ENCODE results near the gene CDK5RAP2.

DNA sequence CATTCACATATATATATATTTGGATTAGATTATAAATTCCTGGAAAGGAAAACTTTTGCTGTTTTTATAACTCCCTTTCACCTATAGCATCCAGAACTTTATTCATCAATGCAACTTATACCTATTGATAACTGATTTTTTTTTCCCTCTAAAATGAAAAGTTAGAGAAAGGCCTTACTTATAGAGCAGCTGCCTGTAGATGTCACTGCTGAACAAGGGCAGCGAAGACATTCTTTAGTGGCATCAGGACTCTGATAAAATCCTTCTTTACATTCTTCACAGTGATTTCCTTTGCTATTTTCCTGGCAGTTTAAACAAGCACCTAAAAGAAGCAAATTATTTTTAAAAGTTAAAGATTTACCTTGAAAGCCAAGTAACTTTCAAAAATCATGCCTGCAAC is 32.3 kb upstream of the CDK5RAP2 start:
- TF ChIP-seq, protein P1, sequence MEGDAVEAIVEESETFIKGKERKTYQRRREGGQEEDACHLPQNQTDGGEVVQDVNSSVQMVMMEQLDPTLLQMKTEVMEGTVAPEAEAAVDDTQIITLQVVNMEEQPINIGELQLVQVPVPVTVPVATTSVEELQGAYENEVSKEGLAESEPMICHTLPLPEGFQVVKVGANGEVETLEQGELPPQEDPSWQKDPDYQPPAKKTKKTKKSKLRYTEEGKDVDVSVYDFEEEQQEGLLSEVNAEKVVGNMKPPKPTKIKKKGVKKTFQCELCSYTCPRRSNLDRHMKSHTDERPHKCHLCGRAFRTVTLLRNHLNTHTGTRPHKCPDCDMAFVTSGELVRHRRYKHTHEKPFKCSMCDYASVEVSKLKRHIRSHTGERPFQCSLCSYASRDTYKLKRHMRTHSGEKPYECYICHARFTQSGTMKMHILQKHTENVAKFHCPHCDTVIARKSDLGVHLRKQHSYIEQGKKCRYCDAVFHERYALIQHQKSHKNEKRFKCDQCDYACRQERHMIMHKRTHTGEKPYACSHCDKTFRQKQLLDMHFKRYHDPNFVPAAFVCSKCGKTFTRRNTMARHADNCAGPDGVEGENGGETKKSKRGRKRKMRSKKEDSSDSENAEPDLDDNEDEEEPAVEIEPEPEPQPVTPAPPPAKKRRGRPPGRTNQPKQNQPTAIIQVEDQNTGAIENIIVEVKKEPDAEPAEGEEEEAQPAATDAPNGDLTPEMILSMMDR (IDR thresholded peaks at IDR 0.05; ENCODE audit: low read depth, low read length) = peak; percentile 39
- no peak for TF ChIP-seq POLR2A (IDR thresholded peaks at IDR 0.05; ENCODE audit: extremely low read depth, insufficient read length)
- TF ChIP-seq, protein P2, sequence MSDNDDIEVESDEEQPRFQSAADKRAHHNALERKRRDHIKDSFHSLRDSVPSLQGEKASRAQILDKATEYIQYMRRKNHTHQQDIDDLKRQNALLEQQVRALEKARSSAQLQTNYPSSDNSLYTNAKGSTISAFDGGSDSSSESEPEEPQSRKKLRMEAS (IDR thresholded peaks at IDR 0.05; ENCODE audit: low read depth, low read length) = no peak

Measured in NB4 (cell line).